HG02938 (cell line): ENCODE results near the gene NXPH1.

Source experiments
- ATAC-seq: cut with Tn5 transposase; IDR thresholded peaks from one replicate; pipeline ENCODE4 v1.9.1; 2021; ENCODE audit warnings: mild to moderate bottlenecking, moderate library complexity; ENCODE audit not compliant: unreplicated experiment

Gene NXPH1

GRCh38 chr7:8491544-8492489, 58.4 kb downstream of the NXPH1 start:
- ATAC-seq: no peak

DNA sequence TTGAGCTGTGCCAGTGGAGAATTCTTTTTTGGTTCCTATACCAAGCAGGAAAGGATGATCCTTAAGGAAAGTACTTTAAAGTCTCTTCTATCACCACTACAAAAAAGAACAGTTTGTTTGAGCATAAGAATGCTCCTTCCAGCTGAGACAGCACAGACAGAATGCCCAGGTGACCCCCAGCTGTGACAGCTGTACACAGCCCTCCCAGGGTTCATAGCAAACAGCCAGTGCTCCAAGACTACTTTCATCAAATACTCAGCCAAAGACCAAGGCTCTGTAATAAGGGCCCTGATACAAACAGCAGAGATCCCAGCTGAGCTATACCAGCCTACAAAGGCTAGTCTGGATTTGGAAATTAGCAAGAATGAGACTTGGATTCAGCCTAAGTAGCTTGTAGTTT, 65.7 kb downstream of the NXPH1 start:
- ATAC-seq: no peak

DNA sequence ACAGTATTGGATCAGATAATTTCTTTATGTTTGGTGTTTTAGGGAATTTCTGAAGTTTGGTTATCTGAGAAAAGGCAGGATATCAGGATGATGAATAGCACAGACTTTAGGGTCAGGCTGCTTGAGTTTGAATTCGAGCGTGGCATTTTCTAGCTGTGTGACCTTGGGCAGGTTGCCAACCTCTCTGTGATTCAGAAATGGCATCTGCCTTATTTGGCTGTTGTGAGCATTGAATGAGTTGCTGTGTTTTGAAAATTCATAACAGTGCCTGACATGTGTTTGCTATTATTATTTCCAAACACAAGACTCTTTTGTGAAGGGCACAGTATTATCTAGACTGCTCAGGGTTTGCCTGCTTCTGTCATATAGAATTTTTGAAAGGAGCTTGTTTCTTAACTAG, 66.9 kb downstream of the NXPH1 start:
- ATAC-seq: no peak

DNA sequence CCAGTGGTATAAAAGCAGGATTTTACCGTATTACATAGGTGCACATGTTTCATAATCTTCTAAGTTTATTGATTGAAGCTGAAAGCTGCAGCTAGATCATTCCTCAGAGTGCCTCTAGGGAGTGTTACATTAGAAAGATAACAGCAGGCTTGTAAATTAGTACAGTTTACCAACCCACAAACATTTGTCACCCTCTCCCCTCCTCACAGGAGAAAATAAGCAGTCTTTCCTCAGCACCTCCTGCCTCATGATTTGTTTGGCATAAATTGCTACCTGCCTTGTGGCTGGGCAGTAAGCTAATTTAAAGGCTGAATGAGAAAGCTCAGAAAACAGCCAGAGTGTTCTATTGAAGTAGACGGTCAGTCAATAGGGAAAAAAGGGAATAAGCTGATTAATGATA, 74.2 kb downstream of the NXPH1 start:
- ATAC-seq: no peak

DNA sequence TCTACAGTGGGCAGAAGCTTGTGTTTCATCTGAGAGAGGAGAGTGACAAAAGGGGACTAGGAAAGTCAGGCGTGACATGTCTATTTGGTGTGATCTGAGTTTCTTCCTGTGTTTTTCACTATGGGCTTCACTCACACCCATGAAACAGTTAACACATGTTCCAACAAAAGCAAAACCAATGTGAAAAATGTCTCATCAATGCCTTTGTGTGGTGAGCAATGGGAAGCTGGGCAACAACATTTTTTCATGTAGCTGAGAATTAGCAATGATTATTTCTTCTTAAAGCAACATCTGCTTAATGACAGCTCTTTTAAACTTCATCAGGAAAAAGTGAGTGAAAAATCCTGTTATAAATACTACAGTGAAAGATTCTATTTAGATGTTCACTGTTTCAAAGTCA, 76.2 kb downstream of the NXPH1 start:
- no peak for ATAC-seq

DNA sequence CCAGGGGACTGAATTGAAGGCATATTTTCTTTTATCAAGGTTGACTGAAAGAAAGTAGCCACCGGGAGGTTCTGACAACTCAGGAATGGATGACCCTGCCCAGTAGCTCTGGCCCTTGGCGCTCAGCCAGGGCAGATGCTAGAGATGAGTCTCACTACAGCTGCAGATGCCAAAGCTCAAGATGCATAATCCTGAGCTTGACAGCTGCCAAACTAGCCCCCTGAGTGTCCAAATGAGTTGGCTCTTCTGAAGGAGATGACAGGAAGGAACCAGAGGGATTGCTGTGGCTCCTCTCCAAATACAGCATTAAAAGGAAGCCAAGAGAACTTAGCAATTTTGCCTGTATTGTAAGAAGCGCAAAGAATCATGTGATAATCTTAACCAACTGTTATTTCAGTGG, 78.4 kb downstream of the NXPH1 start:
- no peak for ATAC-seq

GRCh38 chr7:8514781-8515519, 81.5 kb downstream of the NXPH1 start:
- ATAC-seq: no peak

DNA sequence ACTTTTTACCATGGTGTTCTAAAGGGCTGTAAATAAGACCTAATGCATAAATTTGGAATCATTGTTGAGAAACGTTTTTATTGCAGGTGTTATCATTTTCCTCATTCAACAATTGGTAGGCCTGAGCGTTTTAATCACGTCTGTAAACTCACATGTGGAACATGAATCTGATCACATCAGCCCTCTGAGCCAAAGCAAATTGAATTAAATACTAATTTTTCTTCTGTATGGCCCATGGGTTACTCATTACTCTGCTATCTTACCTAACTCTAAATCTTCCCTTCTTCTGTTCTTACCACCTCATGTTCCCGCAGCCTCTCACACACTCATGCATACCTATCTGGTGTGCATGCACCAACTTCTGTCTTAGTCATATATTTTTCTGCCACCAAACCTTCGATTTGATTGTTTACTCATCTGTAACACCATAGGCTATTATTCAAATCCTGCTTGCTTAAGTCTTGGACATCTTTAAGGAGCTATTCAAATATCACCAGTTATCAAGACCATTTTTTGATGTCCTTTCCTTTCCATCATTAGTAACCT, 82.3 kb downstream of the NXPH1 start:
- no peak for ATAC-seq

DNA sequence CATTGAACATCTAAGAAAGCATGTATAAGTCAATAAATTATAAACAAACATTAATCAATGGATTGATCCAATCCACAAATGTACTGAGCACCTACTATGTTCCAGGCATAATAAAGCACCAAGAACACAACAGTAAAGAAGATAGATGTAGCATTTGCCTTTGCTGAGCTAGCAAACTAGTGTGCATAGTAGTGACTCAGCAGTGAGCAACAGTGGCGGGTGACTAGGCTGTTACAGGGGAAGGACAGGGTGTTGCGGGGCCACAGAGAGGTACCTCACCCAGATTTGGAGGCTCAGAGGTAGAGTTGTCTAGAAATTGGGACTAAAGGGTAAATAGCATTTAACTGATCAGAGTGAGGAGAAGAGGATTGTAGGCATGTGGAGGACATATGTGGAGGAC, 83.6 kb downstream of the NXPH1 start:
- no peak for ATAC-seq

GRCh38 chr7:8528311-8528710, 94.9 kb downstream of the NXPH1 start:
- ATAC-seq: no peak

DNA sequence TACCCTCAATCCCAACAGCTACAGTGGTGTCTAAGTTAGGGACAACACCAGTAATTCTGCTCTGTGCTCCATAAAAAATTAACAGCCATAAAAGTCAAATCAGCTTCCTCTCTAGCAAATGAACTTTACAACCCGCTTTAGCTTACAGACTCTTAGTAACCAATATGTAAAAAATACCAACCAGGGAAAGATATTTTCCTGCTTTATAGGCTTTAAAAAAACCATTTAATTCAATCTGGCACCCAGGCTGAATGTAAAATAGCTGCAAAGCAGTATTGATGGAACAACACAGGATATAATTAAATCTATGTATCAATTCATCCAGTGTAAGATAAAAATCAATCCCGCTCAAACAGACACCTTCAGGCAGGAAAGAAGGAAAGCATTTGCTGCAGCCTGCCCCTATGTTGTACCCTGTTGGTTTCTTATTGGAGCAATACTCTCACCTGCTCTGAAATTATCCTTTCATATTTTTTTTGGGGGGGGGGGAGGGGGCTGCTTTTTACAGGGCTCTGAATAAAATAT, 98.6 kb downstream of the NXPH1 start:
- no peak for ATAC-seq

DNA sequence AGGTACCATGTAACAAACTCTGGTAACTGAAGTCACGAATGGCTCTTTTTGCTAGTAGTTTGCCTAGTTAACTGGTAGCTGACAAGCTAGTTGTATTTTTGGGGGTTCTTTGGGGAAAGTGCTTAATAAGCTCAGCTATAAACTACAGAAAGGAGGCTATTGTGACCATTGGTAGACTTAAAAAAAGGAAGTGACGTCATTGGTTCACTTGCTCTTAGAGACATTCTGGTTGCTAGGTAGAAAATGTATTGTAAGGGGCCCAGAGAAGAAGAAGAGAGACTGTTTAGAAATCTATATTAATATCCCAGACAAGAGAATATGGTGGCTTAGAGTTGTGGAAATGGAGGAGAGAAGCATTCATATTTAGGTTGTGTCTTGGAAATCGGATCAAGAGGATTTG, 103.0 kb downstream of the NXPH1 start:
- peak; percentile 97 for ATAC-seq

DNA sequence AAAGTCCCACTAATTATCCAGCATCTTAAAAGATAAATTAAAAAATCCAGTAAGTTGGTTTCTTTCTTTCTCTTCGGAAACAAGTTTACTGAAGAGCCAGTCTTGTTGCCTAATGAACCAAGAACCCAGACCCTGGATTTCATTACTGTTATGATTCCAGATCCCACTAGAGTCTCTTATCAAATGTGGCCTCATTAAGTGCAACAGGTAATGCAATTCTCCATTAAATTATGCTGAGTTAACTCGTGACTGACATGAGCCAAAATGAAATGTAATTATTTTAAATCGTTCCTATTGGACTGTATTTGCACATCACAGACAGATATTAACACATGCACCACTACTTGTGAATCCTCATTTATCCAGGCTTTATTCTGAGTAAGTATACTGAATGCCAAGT, 115.6 kb downstream of the NXPH1 start:
- ATAC-seq: no peak

GRCh38 chr7:8560501-8560900, 127.1 kb downstream of the NXPH1 start:
- no peak for ATAC-seq

DNA sequence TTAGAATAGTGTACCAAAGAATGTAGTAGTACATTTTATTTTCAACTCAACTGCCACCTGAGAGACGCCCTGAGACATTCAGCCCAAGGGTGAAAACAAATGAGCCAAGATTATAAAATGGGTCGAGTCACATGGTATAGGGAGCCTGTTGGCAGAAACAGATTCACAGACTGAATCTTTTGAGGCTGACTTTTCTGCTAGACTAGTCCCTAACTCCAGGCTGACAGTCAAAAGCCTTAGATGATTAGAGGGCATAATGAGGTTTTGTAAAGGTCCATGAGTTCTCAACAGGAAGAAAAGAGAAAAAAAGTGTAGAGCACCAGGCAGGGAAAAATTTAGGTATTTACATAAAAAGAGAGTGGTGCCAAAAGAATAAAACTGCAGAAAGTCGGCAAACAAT, 128.0 kb downstream of the NXPH1 start:
- no peak for ATAC-seq

DNA sequence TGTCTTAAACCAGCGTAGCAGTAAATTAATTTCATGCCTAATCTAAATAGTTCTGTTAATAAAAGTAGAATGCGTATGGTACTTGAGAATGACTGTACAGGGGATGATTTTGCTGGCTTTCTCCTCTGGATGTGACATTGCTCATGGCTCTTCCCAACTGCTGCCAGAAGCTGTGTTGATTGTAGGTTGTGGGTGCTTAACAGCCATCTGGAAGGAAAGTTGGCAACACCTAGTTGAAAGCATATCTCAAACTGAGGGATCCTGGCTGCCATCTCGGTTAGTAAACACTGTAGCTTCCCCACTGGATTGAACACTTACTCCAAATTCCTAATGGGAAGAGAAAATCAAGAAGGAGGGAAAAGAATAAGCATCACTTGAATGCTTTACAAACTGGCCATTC, 130.9 kb downstream of the NXPH1 start:
- no peak for ATAC-seq

DNA sequence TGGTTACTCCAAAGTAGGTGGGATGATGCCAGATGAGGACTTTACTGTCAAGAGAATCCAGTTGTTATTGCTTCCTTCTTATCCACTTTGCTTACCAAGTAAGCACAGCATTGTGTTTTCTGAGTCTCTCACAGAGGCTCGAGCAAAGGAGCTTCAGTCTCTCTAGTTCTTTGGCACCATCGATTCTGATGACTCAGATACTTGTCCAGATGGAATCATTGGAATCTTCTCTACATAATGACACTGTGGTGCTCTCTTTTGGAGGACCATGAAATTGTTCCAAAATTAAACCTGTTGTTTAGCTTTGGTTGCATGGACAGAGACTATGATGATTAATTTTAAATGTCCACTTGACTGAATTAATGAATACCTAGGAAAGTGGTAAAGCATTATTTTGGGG, 132.6 kb downstream of the NXPH1 start:
- no peak for ATAC-seq

DNA sequence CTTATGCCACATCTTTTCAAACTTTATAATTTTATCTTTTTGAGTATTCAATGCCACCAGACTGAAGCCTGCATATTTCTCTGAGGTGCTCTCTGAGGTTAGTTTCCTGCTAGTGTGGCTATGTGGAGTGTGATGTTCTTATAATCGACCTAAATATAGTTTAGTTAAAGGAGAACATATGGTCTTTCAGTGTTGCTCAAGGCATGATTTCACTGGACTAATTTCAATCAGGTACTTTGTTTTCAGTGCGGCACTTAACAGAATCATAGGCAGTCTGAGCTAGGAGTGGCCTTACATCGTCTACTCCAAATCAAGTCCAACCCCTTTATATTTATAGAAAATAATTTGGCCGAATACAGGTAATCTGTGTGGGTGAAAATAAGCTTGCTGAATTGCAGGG, 134.2 kb downstream of the NXPH1 start:
- ATAC-seq: no peak

- no peak for ATAC-seq
Measured at GRCh38 chr7:8579661-8580194, 146.3 kb downstream of the NXPH1 start.

GRCh38 chr7:8581842-8582241, 148.4 kb downstream of the NXPH1 start:
- no peak for ATAC-seq

- ATAC-seq: no peak
Measured at GRCh38 chr7:8582728-8583127, 149.3 kb downstream of the NXPH1 start.
